Effector CD4-positive, alpha-beta T cell (primary cell): ENCODE results near the gene TCF15.

Source experiments
- DNase-seq: peaks from one replicate; pipeline ENCODE4 v3.0.0-alpha.2; 2020

TCF15 gene

GRCh38 chr20:576156-576555 lies 34.0 kb downstream of the TCF15 start:
- no peak for DNase-seq

GRCh38 chr20:575230-575629 lies 34.9 kb downstream of the TCF15 start:
- DNase-seq: no peak

- DNase-seq: no peak
Measured at GRCh38 chr20:574297-574942, 35.7 kb downstream of the TCF15 start.

GRCh38 chr20:573414-574296 lies 36.5 kb downstream of the TCF15 start:
- no peak for DNase-seq

GRCh38 chr20:572727-573126 lies 37.4 kb downstream of the TCF15 start:
- DNase-seq: no peak

- no peak for DNase-seq
Measured at GRCh38 chr20:571754-572441, 38.2 kb downstream of the TCF15 start.

- DNase-seq: no peak
Measured at GRCh38 chr20:568673-569415, 41.3 kb downstream of the TCF15 start.

GRCh38 chr20:568097-568652 lies 41.9 kb downstream of the TCF15 start:
- no peak for DNase-seq

- no peak for DNase-seq
Measured at GRCh38 chr20:564192-564591, 45.9 kb downstream of the TCF15 start.

- DNase-seq: no peak
Measured at GRCh38 chr20:563187-563586, 46.9 kb downstream of the TCF15 start.

GRCh38 chr20:562232-562897 lies 47.7 kb downstream of the TCF15 start:
- no peak for DNase-seq

GRCh38 chr20:561437-562231 lies 48.5 kb downstream of the TCF15 start:
- DNase-seq: no peak

GRCh38 chr20:560680-561079 lies 49.4 kb downstream of the TCF15 start:
- DNase-seq: no peak

GRCh38 chr20:558117-558516 lies 52.0 kb downstream of the TCF15 start:
- DNase-seq: no peak

GRCh38 chr20:556984-557383 lies 53.1 kb downstream of the TCF15 start:
- DNase-seq: no peak

GRCh38 chr20:555976-556385 lies 54.1 kb downstream of the TCF15 start:
- DNase-seq: no peak
